K562 (cell line): ENCODE data around the gene MYB. TPM values are rescaled to one million over a fixed set of nuclear protein-coding genes. Genes with fewer than 3 reads are reported as not detected.

ENCODE experiments used
- CXXC5 ChIP-seq: fragments of 250-450 bp; sonication (Bioruptor Pico); IDR thresholded peaks from 2 replicates; pipeline ENCODE4 v1.8.0; 2022; ENCODE audit warnings: inconsistent platforms, mild to moderate bottlenecking, moderate library complexity
- ETV1 ChIP-seq: fragments of 450-650 bp; conservative IDR thresholded peaks from 2 replicates; pipeline ENCODE4 v1.6.1; 2016; ENCODE audit warnings: missing genetic modification characterization, control low read depth, low read depth, missing compliant biosample characterization
- MCM7 ChIP-seq, 2 experiments: fragments of 450-650 bp; IDR thresholded peaks; 2 replicates each; pipeline ENCODE4 v1.6.1; 2016 to 2018
- MIER1 ChIP-seq: fragments of 450-650 bp; IDR thresholded peaks from 2 replicates; pipeline ENCODE4 v1.6.1; 2016; ENCODE audit warnings: antibody characterized with exemption, mild to moderate bottlenecking, low read depth
- NFXL1 ChIP-seq: fragments of 450-650 bp; formaldehyde crosslinking; IDR thresholded peaks from 2 replicates; pipeline ENCODE4 v1.4.0; 2021; ENCODE audit warnings: mild to moderate bottlenecking
- SUPT5H ChIP-seq: fragments of 450-650 bp; IDR thresholded peaks from 2 replicates; pipeline ENCODE4 v1.6.1; 2016
- ZNF146 ChIP-seq: IDR thresholded peaks from one replicate; pipeline ENCODE4 v1.6.1; 2018; ENCODE audit warnings: missing compliant biosample characterization; ENCODE audit not compliant: unreplicated experiment
- ZNF174 ChIP-seq: fragments of 250-450 bp; sonication (Bioruptor Pico); IDR thresholded peaks from 2 replicates; pipeline ENCODE4 v1.4.0; 2020; ENCODE audit warnings: mild to moderate bottlenecking
- ZNF217 ChIP-seq: sonication (generic); formaldehyde crosslinking; IDR thresholded peaks from 2 replicates; pipeline ENCODE4 v1.8.0; 2022; ENCODE audit warnings: mild to moderate bottlenecking, missing genetic modification reagents
- ZNF239 ChIP-seq: fragments of 250-450 bp; sonication (Bioruptor Pico); IDR thresholded peaks from 2 replicates; pipeline ENCODE4 v1.4.0; 2020; ENCODE audit warnings: mild to moderate bottlenecking
- ZNF253 ChIP-seq: fragments of 250-450 bp; sonication (Bioruptor Pico); conservative IDR thresholded peaks from 2 replicates; pipeline ENCODE4 v1.6.1; 2021; ENCODE audit warnings: mild to moderate bottlenecking
- ZNF561 ChIP-seq: fragments of 450-650 bp; formaldehyde crosslinking; conservative IDR thresholded peaks from 2 replicates; pipeline ENCODE4 v1.4.0; 2020; ENCODE audit warnings: mild to moderate bottlenecking, moderate library complexity
- ZNF589 ChIP-seq: fragments of 200-800 bp; sonication (Bioruptor generic); IDR thresholded peaks from 2 replicates; pipeline ENCODE4 v1.6.1; 2016; ENCODE audit warnings: low read depth, missing genetic modification characterization, missing compliant biosample characterization
- polyA plus RNA-seq, 8 experiments: library from polyadenylated mRNA; depleted of rRNA in 4 of 8; stranded (reverse) in 5 of 8; unstranded in 3 of 8; fragments of >200 nt; fragmentation: Nextera tagmentation in 2 of 8; fragmentation: Illumina TruSeq in 1 of 8; extraction: Ambion mirVana in 2 of 8; extraction: Trizol in 1 of 8; gene quantifications; 2 replicates each; pipeline versions ENCODE4 v1.2.1 to v1.2.3, GENCODE V29; 2011 to 2014; ENCODE audit warnings: inconsistent platforms in 1 of 8, missing spikeins in 1 of 8
- total RNA-seq, 7 experiments: library from RNA; depleted of rRNA in 6 of 7; stranded (reverse); fragments of >200 nt in 6 of 7; fragmentation: Illumina TruSeq in 2 of 7; extraction: Trizol in 2 of 7; gene quantifications; 2 replicates each; pipeline versions ENCODE4 v1.2.1 to v1.2.3, GENCODE V29; 2011 to 2021; ENCODE audit warnings: low replicate concordance in 1 of 7
- TF ChIP-seq, protein P1 (sequence below), 2 experiments: fragments of 200-800 bp in 1 of 2; sonication (Bioruptor generic) in 1 of 2; sonication (generic) in 1 of 2; formaldehyde crosslinking in 1 of 2; IDR thresholded peaks in 1 of 2; conservative IDR thresholded peaks in 1 of 2; 2 replicates each; pipeline versions ENCODE4 v1.5.0 to v1.6.1; 2016 to 2020; ENCODE audit warnings: missing compliant biosample characterization in 1 of 2, missing genetic modification characterization in 1 of 2, missing genetic modification reagents in 1 of 2
- TF ChIP-seq, protein P2 (sequence below): IDR thresholded peaks from 2 replicates; pipeline ENCODE4 v1.6.1; 2012; ENCODE audit warnings: low read depth, low read length, improper control_type of control experiment, borderline replicate concordance
- TF ChIP-seq, protein P3 (sequence below): IDR thresholded peaks from 3 replicates; pipeline ENCODE4 v1.6.1; 2011; ENCODE audit warnings: borderline replicate concordance, mild to moderate bottlenecking, moderate library complexity; ENCODE audit not compliant: insufficient read length; ENCODE audit errors: extremely low read depth
- TF ChIP-seq, protein P4 (sequence below): sonication (generic); formaldehyde crosslinking; IDR thresholded peaks from 2 replicates; pipeline ENCODE4 v1.9.0; 2022; ENCODE audit warnings: mild to moderate bottlenecking, missing genetic modification reagents

Gene MYB
- total and polyA plus RNA-seq, 9 of the 15 experiments (the other 6 are each of a cell fraction or from before 2014, with no cell fraction given) = 35.8 to 218 (median 140) TPM

DNA sequence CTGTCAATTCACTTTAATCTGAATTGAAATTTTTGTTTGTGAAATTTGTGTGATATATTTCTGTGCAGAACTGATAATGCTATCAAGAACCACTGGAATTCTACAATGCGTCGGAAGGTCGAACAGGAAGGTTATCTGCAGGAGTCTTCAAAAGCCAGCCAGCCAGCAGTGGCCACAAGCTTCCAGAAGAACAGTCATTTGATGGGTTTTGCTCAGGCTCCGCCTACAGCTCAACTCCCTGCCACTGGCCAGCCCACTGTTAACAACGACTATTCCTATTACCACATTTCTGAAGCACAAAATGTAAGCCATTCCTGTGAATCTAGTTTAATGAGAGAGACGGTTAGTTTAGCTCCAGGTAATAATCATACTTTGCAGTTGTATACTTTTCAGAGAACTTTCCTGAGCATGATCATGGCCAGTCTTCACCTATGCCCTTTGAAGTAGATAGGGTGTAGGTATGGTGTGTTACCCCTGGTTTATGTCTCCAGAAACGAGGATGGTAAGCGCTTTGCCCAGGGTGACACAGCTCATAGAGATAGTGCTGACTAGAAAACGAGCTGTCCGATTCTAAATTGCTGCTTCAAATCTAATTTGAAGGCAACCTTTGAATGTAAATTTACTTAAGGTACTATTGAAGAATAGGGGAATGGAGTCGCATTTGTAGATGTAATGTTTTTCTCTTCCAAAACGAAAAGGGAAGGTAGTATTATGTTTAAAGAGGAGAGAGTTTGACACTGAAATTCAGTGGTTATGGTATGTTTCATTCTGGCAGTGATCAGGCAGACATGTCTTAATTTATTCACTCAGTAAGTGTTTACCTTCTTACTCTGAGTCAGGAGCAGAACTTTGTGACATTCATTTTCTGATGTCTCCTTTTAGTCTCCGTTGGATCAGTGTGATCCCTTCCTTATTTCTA, 11.4 kb downstream of the MYB start (continued):
- TF ChIP-seq MIER1 (no peak), ZNF217 (CRISPR knock-in tag) (no peak), ZNF239 (CRISPR knock-in tag) (no peak), SUPT5H (no peak), ZNF253 (no peak), ETV1 (tag) (no peak), ZNF174 (CRISPR knock-in tag) (no peak), ZNF561 (no peak; the same call in 1 of the 2 replicates), ZNF589 (CRISPR knock-in tag) (0 out of 2 replicates have a peak, but pooled peaks have one; percentile 46), NFXL1 (CRISPR knock-in tag) (no peak), ZNF146 (CRISPR knock-in tag) (no peak), MCM7 (IDR thresholded peaks at IDR 0.05) (no peak), CXXC5 (CRISPR knock-in tag) (peak; percentile 56)
- TF ChIP-seq, protein P1, sequence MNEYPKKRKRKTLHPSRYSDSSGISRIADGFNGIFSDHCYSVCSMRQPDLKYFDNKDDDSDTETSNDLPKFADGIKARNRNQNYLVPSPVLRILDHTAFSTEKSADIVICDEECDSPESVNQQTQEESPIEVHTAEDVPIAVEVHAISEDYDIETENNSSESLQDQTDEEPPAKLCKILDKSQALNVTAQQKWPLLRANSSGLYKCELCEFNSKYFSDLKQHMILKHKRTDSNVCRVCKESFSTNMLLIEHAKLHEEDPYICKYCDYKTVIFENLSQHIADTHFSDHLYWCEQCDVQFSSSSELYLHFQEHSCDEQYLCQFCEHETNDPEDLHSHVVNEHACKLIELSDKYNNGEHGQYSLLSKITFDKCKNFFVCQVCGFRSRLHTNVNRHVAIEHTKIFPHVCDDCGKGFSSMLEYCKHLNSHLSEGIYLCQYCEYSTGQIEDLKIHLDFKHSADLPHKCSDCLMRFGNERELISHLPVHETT (CRISPR knock-in tag; conservative IDR thresholded peaks at IDR 0.05 in 1 of 2, IDR thresholded peaks at IDR 0.05 in 1 of 2) = peak in 1 of 2 experiments; percentile 43; a peak in 1 of 4 replicates
- TF ChIP-seq, protein P2, sequence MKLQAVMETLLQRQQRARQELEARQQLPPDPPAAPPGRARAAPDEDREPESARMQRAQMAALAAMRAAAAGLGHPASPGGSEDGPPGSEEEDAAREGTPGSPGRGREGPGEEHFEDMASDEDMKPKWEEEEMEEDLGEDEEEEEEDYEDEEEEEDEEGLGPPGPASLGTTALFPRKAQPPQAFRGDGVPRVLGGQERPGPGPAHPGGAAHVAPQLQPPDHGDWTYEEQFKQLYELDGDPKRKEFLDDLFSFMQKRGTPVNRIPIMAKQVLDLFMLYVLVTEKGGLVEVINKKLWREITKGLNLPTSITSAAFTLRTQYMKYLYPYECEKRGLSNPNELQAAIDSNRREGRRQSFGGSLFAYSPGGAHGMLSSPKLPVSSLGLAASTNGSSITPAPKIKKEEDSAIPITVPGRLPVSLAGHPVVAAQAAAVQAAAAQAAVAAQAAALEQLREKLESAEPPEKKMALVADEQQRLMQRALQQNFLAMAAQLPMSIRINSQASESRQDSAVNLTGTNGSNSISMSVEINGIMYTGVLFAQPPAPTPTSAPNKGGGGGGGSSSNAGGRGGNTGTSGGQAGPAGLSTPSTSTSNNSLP = 0 out of 2 replicates have a peak, but pooled peaks have one; percentile 29
- TF ChIP-seq, protein P3, sequence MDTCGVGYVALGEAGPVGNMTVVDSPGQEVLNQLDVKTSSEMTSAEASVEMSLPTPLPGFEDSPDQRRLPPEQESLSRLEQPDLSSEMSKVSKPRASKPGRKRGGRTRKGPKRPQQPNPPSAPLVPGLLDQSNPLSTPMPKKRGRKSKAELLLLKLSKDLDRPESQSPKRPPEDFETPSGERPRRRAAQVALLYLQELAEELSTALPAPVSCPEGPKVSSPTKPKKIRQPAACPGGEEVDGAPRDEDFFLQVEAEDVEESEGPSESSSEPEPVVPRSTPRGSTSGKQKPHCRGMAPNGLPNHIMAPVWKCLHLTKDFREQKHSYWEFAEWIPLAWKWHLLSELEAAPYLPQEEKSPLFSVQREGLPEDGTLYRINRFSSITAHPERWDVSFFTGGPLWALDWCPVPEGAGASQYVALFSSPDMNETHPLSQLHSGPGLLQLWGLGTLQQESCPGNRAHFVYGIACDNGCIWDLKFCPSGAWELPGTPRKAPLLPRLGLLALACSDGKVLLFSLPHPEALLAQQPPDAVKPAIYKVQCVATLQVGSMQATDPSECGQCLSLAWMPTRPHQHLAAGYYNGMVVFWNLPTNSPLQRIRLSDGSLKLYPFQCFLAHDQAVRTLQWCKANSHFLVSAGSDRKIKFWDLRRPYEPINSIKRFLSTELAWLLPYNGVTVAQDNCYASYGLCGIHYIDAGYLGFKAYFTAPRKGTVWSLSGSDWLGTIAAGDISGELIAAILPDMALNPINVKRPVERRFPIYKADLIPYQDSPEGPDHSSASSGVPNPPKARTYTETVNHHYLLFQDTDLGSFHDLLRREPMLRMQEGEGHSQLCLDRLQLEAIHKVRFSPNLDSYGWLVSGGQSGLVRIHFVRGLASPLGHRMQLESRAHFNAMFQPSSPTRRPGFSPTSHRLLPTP = no peak
- TF ChIP-seq, protein P4, sequence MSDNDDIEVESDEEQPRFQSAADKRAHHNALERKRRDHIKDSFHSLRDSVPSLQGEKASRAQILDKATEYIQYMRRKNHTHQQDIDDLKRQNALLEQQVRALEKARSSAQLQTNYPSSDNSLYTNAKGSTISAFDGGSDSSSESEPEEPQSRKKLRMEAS (CRISPR knock-in tag) = no peak
